Mesenchymal stem cell (in vitro differentiated cells and primary cell): ENCODE measurements around the gene ANKRD1.

ENCODE experiments used
- DNase-seq: peaks from one replicate; pipeline ENCODE4 v3.0.0-alpha.2; 2013
- H2AFZ ChIP-seq: one replicate; pipeline ENCODE4 v1.6.1; 2013; ENCODE audit warnings: low read depth, mild to moderate bottlenecking, control low read depth, inconsistent platforms, low read length, moderate library complexity
- H2AK5ac ChIP-seq: 2 replicates; pipeline ENCODE4 v1.6.1; 2013; ENCODE audit warnings: low read length, moderate library complexity, mild to moderate bottlenecking, inconsistent platforms; ENCODE audit not compliant: severe bottlenecking
- H2BK120ac ChIP-seq: one replicate; pipeline ENCODE4 v1.6.1; 2013; ENCODE audit warnings: low read depth, mild to moderate bottlenecking, inconsistent platforms, low read length, moderate library complexity
- H2BK12ac ChIP-seq, 2 experiments: one replicate each; pipeline ENCODE4 v1.6.1; 2013; ENCODE audit warnings: inconsistent platforms in 2 of 2, low read length in 2 of 2, mild to moderate bottlenecking in 2 of 2, moderate library complexity in 2 of 2, control low read depth in 1 of 2
- H2BK15ac ChIP-seq: one replicate; pipeline ENCODE4 v1.6.1; 2013; ENCODE audit warnings: mild to moderate bottlenecking, low read depth, inconsistent platforms; ENCODE audit not compliant: poor library complexity, severe bottlenecking
- H2BK5ac ChIP-seq: 2 replicates; pipeline ENCODE4 v1.6.1; 2013; ENCODE audit warnings: low read depth, mild to moderate bottlenecking, low read length, control low read depth, inconsistent platforms; ENCODE audit not compliant: poor library complexity, severe bottlenecking
- H3K14ac ChIP-seq, 2 experiments: one replicate each; pipeline ENCODE4 v1.6.1; 2013; ENCODE audit warnings: inconsistent platforms in 2 of 2, low read length in 2 of 2, control low read depth in 1 of 2, mild to moderate bottlenecking in 1 of 2, moderate library complexity in 1 of 2
- H3K18ac ChIP-seq, 2 experiments: one replicate each; pipeline ENCODE4 v1.6.1; 2013; ENCODE audit warnings: inconsistent platforms in 2 of 2, low read length in 2 of 2, control low read depth in 1 of 2, low read depth in 1 of 2, mild to moderate bottlenecking in 1 of 2
- H3K23ac ChIP-seq, 2 experiments: one replicate each; pipeline ENCODE4 v1.6.1; 2013; ENCODE audit warnings: inconsistent platforms in 2 of 2, low read length in 2 of 2, mild to moderate bottlenecking in 2 of 2, moderate library complexity in 2 of 2, control low read depth in 1 of 2
- H3K27ac ChIP-seq: 2 replicates; pipeline ENCODE4 v1.5.1; 2013; ENCODE audit warnings: mild to moderate bottlenecking, moderate library complexity, low read length, control low read depth, inconsistent platforms; ENCODE audit not compliant: poor library complexity, severe bottlenecking
- H3K27me3 ChIP-seq, 2 experiments: 2 replicates each; pipeline versions ENCODE4 v1.6.1 to v1.7.0; 2013; ENCODE audit warnings: low read length in 2 of 2, mild to moderate bottlenecking in 2 of 2, moderate library complexity in 2 of 2, control low read depth in 1 of 2, inconsistent platforms in 1 of 2; ENCODE audit not compliant: control insufficient read depth in 1 of 2, insufficient read depth in 1 of 2
- H3K36me3 ChIP-seq, 2 experiments: 2 replicates each; pipeline versions ENCODE4 v1.6.1 to v1.7.0; 2013; ENCODE audit warnings: low read length in 2 of 2, control low read depth in 1 of 2, inconsistent platforms in 1 of 2, low read depth in 1 of 2, mild to moderate bottlenecking in 1 of 2; ENCODE audit not compliant: insufficient read depth in 2 of 2, control insufficient read depth in 1 of 2
- H3K4ac ChIP-seq, 2 experiments: one replicate each; pipeline ENCODE4 v1.6.1; 2013; ENCODE audit warnings: inconsistent platforms in 2 of 2, low read length in 2 of 2, mild to moderate bottlenecking in 2 of 2, moderate library complexity in 2 of 2, control low read depth in 1 of 2, low read depth in 1 of 2
- H3K4me1 ChIP-seq: 2 replicates; pipeline ENCODE4 v1.6.1; 2013; ENCODE audit warnings: low read depth, low read length, control low read depth; ENCODE audit not compliant: control insufficient read depth, insufficient read depth
- H3K4me2 ChIP-seq: 2 replicates; pipeline ENCODE4 v1.6.1; 2013; ENCODE audit warnings: low read length, mild to moderate bottlenecking, inconsistent platforms; ENCODE audit not compliant: poor library complexity, severe bottlenecking
- H3K4me3 ChIP-seq, 2 experiments: 2 replicates each; pipeline versions ENCODE4 v1.5.1 to v1.7.0; 2013; ENCODE audit warnings: low read length in 2 of 2, mild to moderate bottlenecking in 2 of 2, control low read depth in 1 of 2, low read depth in 1 of 2; ENCODE audit not compliant: insufficient read depth in 1 of 2
- H3K79me1 ChIP-seq: replicated peaks from 2 replicates; pipeline ENCODE4 v1.6.1; 2013; ENCODE audit warnings: mild to moderate bottlenecking, control low read depth, low read length, inconsistent platforms; ENCODE audit not compliant: poor library complexity, severe bottlenecking
- H3K9ac ChIP-seq: 2 replicates; pipeline ENCODE4 v1.7.0; 2013; ENCODE audit warnings: mild to moderate bottlenecking, low read length, moderate library complexity
- H3K9me3 ChIP-seq: 2 replicates; pipeline ENCODE4 v1.7.0; 2013; ENCODE audit warnings: mild to moderate bottlenecking, low read length; ENCODE audit not compliant: control insufficient read depth
- H4K8ac ChIP-seq: one replicate; pipeline ENCODE4 v1.6.1; 2013; ENCODE audit warnings: inconsistent platforms, mild to moderate bottlenecking, low read length, moderate library complexity
- H4K91ac ChIP-seq: one replicate; pipeline ENCODE4 v1.6.1; 2013; ENCODE audit warnings: mild to moderate bottlenecking, low read length, inconsistent platforms
- WGBS: methylation state at CpG from one replicate; pipeline ENCODE4 v1.1.7; 2013; ENCODE audit warnings: mixed read lengths; 5-methylcytosine and 5-hydroxymethylcytosine counted together

ANKRD1 gene

DNA sequence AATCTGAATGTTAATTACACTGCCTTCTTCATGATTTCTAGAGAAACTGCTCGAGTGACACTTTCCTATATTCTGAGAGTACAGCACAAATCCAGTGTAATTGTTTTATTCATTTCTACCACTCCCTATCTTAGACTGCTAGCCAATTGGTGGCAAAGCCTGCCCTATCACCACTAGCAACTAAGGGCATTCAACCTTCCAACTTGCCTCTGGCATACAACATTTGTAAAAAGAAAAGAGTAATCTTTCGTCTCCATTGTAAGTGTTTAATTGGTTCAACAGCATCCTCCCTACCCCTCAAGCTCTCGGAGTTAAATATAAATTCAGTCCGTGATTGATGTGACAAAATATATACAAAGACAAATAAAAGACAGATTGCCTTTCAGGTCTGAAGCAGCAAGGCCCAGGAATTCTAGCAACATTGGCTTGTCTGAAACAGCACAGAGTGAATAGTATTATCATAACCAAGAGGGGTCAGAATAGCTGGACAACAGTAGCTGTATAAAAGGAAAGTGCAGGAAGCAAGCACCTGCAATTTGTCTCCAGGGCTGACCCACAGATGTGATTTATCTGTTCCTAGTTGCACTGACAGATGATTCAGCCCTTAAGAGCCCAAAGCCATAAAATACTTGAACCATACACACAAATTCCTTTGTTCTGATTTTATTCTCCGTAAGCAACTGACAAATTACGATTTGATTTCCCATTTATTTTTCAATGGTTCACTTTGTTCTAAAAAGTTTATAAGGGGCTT is 47.6 kb upstream of the ANKRD1 start:
- Histone ChIP-seq H4K8ac (no peak overlapping the region), H3K9ac (no peak overlapping the region), H3K4ac (no peak overlapping the region), H3K18ac (no peak overlapping the region), H3K23ac (no peak overlapping the region), H2BK120ac (no peak overlapping the region), H2AK5ac (no peak overlapping the region), H3K27me3 (no peaks in the 10 kb centered on the region), H3K79me1 (no peaks in the 10 kb centered on the region), H3K14ac (no peak overlapping the region), H3K4me3 (no peak overlapping the region), H2AFZ (no peak overlapping the region), H3K4me1 (peaks cover 5% of the 10 kb centered on the region), H2BK12ac (no peak overlapping the region), H2BK15ac (no peak overlapping the region), H4K91ac (no peak overlapping the region), H2BK5ac (no peak overlapping the region), H3K4me2 (no peak overlapping the region), H3K36me3 (no peaks in the 10 kb centered on the region), H3K9me3 (no peaks in the 10 kb centered on the region), H3K27ac (peak overlapping the region; percentile 19)
- DNase-seq: peak; percentile 64
- WGBS: 71% methylated on average over 1 of the region's 6 CpGs

GRCh38 chr10:90967865-90968264 is 47.0 kb upstream of the ANKRD1 start:
- no peak for DNase-seq
- Histone ChIP-seq H2BK5ac (no peak overlapping the region), H3K4me2 (no peak overlapping the region), H2BK120ac (no peak overlapping the region), H4K91ac (no peak overlapping the region), H3K9ac (no peak overlapping the region), H3K14ac (no peak overlapping the region), H2AK5ac (no peak overlapping the region), H3K4me1 (peaks cover 5% of the 10 kb centered on the region), H3K23ac (no peak overlapping the region), H3K4ac (no peak overlapping the region), H2BK15ac (no peak overlapping the region), H3K79me1 (no peaks in the 10 kb centered on the region), H3K36me3 (no peaks in the 10 kb centered on the region), H3K27me3 (no peaks in the 10 kb centered on the region), H2BK12ac (no peak overlapping the region), H4K8ac (no peak overlapping the region), H3K4me3 (no peak overlapping the region), H3K9me3 (no peaks in the 10 kb centered on the region), H3K27ac (no peak overlapping the region), H3K18ac (no peak overlapping the region), H2AFZ (no peak overlapping the region)
- WGBS: no CpG with 5 or more reads among the region's 3 CpGs

DNA sequence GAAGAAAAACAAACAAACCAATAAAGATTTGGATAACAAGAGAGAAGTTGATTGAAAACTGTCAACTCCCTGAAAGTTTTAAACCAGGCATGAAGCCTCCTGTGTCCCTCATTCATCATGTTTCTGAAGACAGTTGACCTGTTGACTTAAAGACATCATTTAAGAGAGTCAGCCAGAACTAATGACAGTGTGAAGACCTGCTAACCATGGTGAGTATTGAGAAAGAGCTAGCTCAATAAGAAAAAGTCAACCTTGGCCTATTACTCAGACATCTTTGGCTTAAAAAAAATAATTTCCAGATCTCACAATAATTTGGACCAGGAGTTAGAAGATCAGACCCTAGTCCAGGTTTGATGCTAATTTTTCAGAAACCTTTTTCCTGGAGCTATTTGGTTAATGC is 45.3 kb upstream of the ANKRD1 start:
- Histone ChIP-seq H3K4me1 (peaks cover 5% of the 10 kb centered on the region), H4K91ac (no peak overlapping the region), H3K4me3 (no peak overlapping the region), H3K4me2 (no peak overlapping the region), H2BK120ac (no peak overlapping the region), H3K27me3 (no peaks in the 10 kb centered on the region), H3K23ac (no peak overlapping the region), H3K9ac (no peak overlapping the region), H2AK5ac (no peak overlapping the region), H3K18ac (no peak overlapping the region), H2BK15ac (no peak overlapping the region), H3K79me1 (no peaks in the 10 kb centered on the region), H3K4ac (peak overlapping the region in 1 of 2 experiments; percentile 37), H2AFZ (no peak overlapping the region), H4K8ac (no peak overlapping the region), H3K9me3 (no peaks in the 10 kb centered on the region), H2BK5ac (no peak overlapping the region), H3K14ac (no peak overlapping the region), H2BK12ac (no peak overlapping the region), H3K36me3 (no peaks in the 10 kb centered on the region), H3K27ac (no peak overlapping the region)
- peak; percentile 4 for DNase-seq

- H4K8ac ChIP-seq: peak overlapping the region; percentile 51
- WGBS: 100% methylated on average over 1 of the region's 2 CpGs
Observed at GRCh38 chr10:90965720-90966119, 44.8 kb upstream of the ANKRD1 start.

More at GRCh38 chr10:90965720-90966119, 44.8 kb upstream of the ANKRD1 start:
- H3K79me1 ChIP-seq: no peaks in the 10 kb centered on the region
- H2BK120ac ChIP-seq: no peak overlapping the region
- no peaks in the 10 kb centered on the region for H3K27me3 ChIP-seq
- H3K4me1 ChIP-seq: peaks cover 5% of the 10 kb centered on the region
- peak overlapping the region in 1 of 2 experiments; percentile 63 for H2BK12ac ChIP-seq
- H3K4me2 ChIP-seq: no peak overlapping the region
- H3K9me3 ChIP-seq: no peaks in the 10 kb centered on the region
- H3K27ac ChIP-seq: no peak overlapping the region
- H3K4ac ChIP-seq: peak overlapping the region in 1 of 2 experiments; percentile 62
- H2BK15ac ChIP-seq: no peak overlapping the region
- H4K91ac ChIP-seq: no peak overlapping the region
- H3K18ac ChIP-seq: peak overlapping the region in 1 of 2 experiments; percentile 65
- no peak overlapping the region for H3K14ac ChIP-seq
- no peak for DNase-seq
- no peaks in the 10 kb centered on the region for H3K36me3 ChIP-seq
- H3K9ac ChIP-seq: no peak overlapping the region
- no peak overlapping the region for H2AK5ac ChIP-seq
- H3K23ac ChIP-seq: no peak overlapping the region
- no peak overlapping the region for H2BK5ac ChIP-seq
- no peak overlapping the region for H2AFZ ChIP-seq
- no peak overlapping the region for H3K4me3 ChIP-seq
